CD4-positive, alpha-beta T cell treated with Interleukin-4 for 1 hour (primary cell): ENCODE data around the gene PGF.
"Not testable (repeated sequence)": the region's sequence is repeated elsewhere in the genome, so short reads cannot be mapped to it uniquely, and the experiment has no call there.

ENCODE experiments used
- DNase-seq, 2 donors: peaks; one replicate each; pipeline ENCODE4 v3.0.0-alpha.2; 2020 to 2022

The PGF gene

GRCh38 chr14:74938531-74939495 lies 16.6 kb downstream of the PGF start:
- DNase-seq, result no peak

DNA sequence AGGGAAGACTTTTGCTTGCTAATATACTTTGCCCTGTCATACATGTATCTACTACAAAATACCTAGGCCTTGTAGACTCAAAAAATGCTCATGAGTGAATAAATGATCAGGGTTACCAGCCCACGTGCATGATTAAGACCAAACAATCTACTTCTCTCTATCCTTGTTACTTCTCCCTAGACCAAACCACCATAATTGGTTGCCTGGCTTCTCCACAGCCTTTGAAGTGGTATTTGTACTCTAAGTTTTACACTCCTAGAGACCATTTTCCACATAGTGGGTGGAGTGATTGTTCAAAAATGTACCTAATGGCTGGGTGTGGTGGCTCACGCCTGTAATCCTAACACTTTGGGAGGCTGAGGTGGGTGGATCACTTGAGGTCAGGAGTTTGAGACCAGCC lies 18.2 kb downstream of the PGF start:
- no peak for DNase-seq

DNA sequence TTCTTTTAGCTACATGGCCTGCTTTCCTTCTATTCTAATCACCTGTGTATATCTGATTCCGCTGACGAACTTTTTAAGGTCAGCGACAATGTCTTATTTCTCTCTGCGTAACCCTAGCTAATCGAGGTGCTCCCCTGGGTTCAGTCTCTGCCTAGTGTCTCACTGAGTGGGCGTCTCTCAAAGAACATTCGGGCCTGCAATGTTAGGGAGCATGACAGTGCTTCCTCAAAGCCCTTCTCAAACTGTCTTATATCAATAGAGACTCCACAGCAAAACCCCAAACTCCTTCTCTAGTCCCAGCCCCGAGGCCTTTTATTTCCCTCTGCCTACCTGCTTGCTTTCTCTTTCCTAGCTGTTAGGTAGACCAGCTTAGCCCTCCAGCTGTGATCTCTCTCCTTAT lies 18.7 kb downstream of the PGF start:
- no peak for DNase-seq

GRCh38 chr14:74936151-74936550 lies 19.2 kb downstream of the PGF start:
- no peak for DNase-seq

DNA sequence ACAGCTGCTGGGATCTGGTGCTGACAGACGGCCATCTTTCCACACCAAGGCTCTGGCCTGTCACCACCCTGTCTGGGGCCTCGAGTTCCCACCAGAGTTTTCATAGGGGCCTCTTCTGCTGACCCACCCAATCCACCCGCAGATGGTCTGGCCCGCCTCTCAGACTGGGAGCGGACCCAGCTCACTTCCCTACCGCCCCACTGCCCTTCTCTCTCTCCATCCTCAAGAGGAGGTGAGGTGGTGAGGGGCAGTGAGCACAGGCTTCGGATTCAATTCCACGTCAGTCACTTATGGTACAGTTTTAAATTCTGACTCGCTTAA lies 20.1 kb downstream of the PGF start:
- no peak for DNase-seq

GRCh38 chr14:74934476-74935359 lies 20.7 kb downstream of the PGF start:
- DNase-seq, result no peak

DNA sequence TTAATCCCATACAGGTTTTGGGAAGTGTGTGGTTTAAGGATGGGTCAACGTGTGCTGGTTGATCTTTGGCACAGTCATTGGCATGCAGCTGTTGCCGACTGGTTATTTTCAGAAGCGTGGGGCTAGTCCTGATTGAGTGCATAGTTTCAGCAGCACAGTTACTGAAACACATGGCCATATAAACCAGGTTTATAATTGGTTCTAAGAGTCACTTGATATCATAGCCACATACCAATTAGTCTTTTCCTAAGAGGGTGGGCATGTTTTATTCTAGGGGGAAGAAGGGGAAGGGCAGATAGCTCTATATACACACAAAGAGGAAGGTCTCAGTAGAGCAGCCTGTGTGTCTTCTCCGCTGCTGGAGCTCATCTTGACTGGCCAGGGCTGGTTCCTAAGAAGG lies 21.4 kb downstream of the PGF start:
- no peak for DNase-seq

- DNase-seq, result not testable (repeated sequence)
Observed at GRCh38 chr14:74932936-74933335, 22.5 kb downstream of the PGF start.

DNA sequence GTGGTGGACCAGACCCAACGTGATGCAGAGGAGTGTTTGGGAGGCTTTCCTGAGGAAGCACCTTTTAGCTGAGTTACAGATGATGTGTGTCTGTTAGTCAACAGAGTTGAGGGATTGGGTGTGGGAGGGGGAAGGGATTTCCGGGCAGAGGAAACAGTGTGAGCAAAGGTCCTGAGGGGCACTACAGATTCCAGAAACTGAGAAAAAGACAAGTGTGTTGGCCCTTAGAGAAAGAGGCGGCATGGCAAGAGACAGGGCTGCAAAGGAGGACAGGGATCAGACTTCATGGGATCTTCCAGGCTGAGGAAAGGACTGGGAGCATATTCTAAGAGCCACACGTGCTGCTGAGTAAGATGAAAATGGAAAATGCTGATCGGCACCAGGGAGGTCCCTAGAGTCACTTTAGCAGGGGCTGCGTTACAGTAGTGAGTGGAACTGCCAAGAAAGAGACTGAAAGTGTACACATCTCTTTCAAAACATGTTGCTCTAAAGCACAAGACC lies 22.9 kb downstream of the PGF start:
- no peak for DNase-seq

GRCh38 chr14:74931744-74932143 lies 23.7 kb downstream of the PGF start:
- not testable (repeated sequence) for DNase-seq

- no peak for DNase-seq
Observed at GRCh38 chr14:74929242-74929641, 26.2 kb downstream of the PGF start.

- no peak for DNase-seq
Observed at GRCh38 chr14:74927225-74927624, 28.2 kb downstream of the PGF start.

- DNase-seq, result no peak
Observed at GRCh38 chr14:74924061-74924460, 31.3 kb downstream of the PGF start.

DNA sequence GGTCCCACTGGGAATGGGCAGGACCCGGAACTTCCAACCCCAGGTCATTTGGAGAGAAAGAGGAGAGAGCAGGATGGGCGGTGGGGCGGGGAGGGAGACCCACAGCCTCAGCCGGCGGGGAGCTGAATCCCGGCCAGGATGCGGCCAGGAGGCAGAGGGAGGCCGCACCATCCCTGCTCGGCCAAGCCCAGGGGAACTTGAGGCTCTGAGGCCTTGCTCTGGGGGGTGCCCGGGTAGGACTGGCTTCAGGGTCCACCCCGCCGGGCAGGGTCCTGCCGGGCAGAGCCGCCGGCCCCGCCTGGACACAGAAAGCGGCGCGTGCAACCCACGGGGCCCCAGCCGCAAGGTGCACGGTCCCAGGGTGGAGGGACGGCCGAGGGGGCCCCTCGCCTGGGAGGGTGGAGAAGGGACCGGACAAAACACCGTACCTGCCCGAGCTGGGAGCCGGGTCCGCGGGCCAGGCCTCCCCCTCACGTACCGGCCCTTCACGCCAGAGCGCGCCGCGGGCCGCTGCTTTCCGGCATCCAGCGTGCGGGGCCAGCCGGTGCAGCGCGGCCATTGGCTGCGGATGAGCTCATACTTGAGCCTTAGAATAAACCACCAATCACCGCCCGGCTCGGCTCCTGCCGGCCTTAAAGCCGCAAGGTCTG lies 32.5 kb downstream of the PGF start, which contains the start of gene RPS6KL1:
RPS6KL1 (minus strand) TSS at position 509 of the 650 bp plus-strand sequence. CDS start 1,719 bp downstream, outside the sequence.
- DNase-seq, result peak; percentile 71 to 75

- DNase-seq, result no peak
Observed at GRCh38 chr14:74921987-74922751, 33.2 kb downstream of the PGF start.

DNA sequence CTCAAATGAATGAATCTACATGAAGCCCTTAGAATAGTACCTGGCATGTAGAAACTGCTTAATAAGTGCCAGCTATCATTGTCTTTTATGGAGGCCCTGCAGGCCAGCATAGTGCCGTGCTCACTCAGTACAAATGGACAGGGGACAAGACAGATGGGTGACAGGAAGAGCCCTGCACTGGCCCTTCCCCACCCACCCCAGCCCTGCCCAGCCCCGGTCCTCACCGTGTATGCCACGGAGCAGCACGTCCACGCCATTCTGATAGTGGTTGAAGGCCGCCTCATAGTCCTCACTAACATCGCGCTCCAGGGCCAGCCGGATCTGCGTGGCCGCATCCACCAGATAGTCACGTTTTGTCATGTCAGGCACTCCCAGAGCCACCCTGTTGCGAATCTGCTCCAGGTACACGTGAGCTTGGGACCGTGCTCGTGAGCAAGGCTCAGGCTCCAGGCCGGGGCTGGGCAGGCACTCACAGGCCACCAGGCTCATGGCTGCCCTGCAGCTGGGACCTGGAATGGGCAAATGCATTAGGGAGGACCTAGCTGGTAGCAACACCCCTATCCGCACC lies 34.3 kb downstream of the PGF start:
- no peak for DNase-seq

DNA sequence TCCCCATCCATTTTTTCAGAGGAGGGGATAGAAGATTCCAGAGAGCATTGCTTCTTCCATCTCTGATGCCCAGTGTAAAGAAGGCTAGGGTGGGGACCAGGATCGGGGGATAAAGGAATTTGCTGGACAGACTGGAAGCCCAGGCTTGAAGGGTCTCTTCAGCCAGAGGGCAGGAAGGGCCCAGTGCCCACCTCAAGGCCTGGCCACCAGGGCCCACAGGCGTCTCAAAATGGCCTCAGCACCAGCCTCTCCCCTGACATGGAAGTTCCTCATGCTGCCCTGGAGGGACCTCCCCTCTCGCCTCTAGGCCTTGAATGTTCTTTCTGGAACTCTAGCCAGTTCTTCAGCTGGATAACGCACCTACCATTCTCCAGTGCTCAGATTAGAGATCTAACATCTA lies 35.1 kb downstream of the PGF start:
- no peak for DNase-seq

DNA sequence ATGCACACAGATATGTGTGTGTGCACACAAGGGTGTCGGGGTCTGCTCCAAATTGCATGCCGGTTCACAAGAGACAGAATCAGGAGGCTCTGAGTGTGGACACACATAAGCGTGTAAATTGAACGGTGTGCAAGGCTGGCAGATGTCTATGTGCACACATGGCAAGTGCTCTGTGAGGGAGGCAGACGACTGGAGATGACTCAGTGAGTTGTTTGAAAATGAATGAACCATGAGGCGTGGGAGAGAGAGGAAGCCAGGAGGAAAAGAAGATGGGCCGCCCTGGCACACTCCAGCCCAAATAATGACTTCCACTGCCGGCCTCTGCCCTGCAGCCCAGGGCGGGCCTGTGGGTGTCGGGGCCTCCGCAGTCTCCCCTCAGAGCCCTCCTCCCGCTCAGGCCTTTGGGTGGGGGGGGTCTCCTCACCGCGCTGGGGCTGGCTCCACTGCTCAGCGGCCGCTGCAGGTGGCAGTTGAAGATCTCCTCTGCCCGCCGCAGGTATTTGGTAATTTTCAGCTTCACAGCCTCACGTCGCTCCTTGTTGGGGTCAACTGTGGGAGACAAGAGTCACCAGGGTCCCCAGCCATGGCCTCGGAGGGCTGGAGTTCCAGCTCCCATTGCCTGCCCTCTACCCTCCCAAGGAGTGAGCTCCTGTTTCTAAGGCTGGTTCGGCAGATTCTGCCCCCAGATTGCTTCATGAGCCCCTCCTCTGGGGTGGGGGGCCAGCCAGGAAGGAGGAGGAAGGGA lies 35.8 kb downstream of the PGF start:
- no peak for DNase-seq

- DNase-seq, result no peak
Observed at GRCh38 chr14:74918380-74918779, 37.0 kb downstream of the PGF start.

- DNase-seq, result no peak
Observed at GRCh38 chr14:74917646-74918081, 37.7 kb downstream of the PGF start.

DNA sequence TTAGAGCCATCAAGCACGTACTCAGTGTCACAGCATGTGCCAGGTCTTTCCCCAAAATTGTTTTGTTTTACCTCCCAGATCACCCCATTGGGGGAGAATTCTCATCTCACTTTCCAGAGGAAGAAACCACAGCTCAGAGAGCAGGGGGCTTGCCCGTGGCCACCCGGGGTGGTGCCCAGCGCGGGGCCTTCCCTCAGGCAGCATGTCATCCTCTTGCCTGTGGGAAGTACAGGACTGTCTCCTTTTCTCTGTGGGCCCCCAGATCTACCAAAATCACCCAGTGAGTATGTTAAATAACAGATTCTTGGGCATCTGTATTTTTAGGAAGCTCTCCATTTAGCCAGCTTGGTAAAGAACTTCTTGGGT lies 38.2 kb downstream of the PGF start:
- no peak for DNase-seq
